Body of pancreas (tissue), 4 donors: ENCODE measurements around the gene TNNT1.
A peak's percentile ranks its signal among the peaks of the same experiment; 100 is the strongest.

Experiments
- CTCF ChIP-seq, 7 experiments: fragments of 450-650 bp in 4 of 7; fragments of 200-600 bp in 3 of 7; sonication (generic) in 3 of 7; IDR thresholded peaks; one replicate each; pipeline ENCODE4 v1.5.1; 2016 to 2019; ENCODE audit warnings: antibody characterized with exemption in 7 of 7
- POLR2A ChIP-seq, 3 donors: fragments of 450-650 bp; IDR thresholded peaks; one replicate each; pipeline ENCODE4 v1.6.1; 2016; ENCODE audit warnings: antibody characterized with exemption in 3 of 3, mild to moderate bottlenecking in 2 of 3

DNA sequence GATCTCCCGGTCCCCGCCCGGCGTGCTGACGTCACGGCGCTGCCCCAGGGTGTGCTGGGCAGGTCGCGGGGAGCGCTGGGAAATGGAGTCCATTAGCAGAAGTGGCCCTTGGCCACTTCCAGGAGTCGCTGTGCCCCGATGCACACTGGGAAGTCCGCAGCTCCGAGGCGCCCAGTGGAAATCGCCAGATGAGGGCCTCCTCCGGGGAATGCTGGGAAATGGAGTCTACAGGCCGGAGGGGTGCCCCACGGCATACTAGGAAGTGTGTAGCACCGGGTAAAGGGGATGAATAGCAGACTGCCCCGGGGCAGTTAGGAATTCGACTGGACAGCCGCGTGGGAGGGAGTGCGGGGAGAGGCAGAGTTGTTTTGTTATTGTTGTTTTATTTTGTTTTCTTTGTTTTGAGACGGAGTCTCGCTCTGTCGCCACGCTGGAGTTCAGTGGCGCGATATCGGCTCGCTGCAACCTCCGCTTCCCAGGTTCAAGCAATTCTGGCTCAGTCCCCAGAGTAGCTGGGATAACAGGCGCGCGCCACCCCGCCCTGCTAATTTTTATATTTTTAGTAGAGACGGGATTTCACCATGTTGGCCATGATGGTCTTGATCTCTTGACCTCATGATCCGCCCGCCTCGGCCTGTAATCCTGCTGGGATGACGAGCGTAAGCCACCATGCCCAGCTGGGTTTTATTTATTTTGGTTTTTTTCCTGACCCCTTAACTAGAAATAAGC, 31.2 kb downstream of the TNNT1 start:
- TF ChIP-seq CTCF (IDR thresholded peaks at IDR 0.05) (peak in 2 of 7 experiments; percentile 9 to 33), POLR2A (IDR thresholded peaks at IDR 0.05) (peak in 2 of 3 donors; percentile 58 to 62)
